Omental fat pad (tissue), 4 donors: Measurements from ENCODE around the gene TCP11. TPM values are rescaled to one million over a fixed set of nuclear protein-coding genes. Genes with fewer than 3 reads are reported as not detected.

Experiments
- ATAC-seq: fragments of 150-250 bp; one replicate; pipeline ENCODE4 v1.9.1; 2016; ENCODE audit warnings: mild to moderate bottlenecking, moderate library complexity; ENCODE audit not compliant: low FRiP score
- DNase-seq: peaks from one replicate; pipeline ENCODE4 v3.0.0-alpha.2; 2019; ENCODE audit warnings: low spot score
- total RNA-seq, 4 donors: library from RNA; depleted of rRNA; stranded (reverse); fragments of >200 nt; gene quantifications; one replicate each; pipeline ENCODE4 v1.1.0, GENCODE V29; 2016
- TF ChIP-seq, protein P1 (sequence below), 3 donors: fragments of 450-650 bp; IDR thresholded peaks; one replicate each; pipeline ENCODE4 v1.5.1; 2016 to 2017; ENCODE audit warnings: antibody characterized with exemption in 3 of 3, mild to moderate bottlenecking in 3 of 3, moderate library complexity in 2 of 3

TCP11 gene
- total RNA-seq, 4 donors from 2014 or later = not detected

DNA sequence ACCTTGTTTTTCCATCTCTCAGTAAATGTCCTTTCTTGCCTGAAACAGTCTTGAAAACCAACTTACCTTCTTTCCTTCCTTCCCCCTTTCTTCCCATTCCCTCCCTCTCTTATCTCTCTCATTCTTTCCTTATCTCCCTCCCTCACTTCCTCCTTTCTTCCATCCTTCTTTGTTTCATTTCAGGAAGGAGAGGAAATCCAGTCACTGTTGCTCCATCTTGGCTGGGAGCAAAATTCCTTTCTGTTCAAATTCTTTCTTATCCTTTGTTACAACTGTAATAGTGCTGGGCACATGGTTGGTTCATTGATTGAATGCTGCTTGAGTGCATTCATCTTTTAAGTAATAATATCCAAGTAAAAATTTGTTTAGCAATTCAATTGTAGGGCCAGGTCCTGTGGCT is 17.4 kb upstream of the TCP11 start:
- DNase-seq = no peak

DNA sequence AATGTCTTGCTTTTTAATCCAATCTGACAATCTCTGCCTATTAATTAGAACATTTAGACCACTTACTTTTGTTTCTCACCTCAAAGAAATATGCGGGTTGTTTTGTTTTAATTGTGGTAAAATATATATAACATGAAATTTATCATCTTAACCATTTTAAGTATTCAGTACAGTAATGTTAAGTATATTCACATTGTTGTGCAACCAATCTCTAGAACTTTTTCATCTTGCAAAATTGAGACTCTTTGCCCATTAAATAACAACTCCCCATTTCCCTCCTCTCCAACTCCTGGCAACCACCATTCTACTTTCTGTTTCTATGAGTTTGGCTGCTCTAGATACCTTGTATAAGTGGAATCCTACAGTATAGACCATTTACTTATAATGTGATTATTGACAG is 13.8 kb upstream of the TCP11 start:
- ATAC-seq (no peak), DNase-seq (no peak)
- TF ChIP-seq, protein P1, sequence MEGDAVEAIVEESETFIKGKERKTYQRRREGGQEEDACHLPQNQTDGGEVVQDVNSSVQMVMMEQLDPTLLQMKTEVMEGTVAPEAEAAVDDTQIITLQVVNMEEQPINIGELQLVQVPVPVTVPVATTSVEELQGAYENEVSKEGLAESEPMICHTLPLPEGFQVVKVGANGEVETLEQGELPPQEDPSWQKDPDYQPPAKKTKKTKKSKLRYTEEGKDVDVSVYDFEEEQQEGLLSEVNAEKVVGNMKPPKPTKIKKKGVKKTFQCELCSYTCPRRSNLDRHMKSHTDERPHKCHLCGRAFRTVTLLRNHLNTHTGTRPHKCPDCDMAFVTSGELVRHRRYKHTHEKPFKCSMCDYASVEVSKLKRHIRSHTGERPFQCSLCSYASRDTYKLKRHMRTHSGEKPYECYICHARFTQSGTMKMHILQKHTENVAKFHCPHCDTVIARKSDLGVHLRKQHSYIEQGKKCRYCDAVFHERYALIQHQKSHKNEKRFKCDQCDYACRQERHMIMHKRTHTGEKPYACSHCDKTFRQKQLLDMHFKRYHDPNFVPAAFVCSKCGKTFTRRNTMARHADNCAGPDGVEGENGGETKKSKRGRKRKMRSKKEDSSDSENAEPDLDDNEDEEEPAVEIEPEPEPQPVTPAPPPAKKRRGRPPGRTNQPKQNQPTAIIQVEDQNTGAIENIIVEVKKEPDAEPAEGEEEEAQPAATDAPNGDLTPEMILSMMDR (IDR thresholded peaks at IDR 0.05) = no peak

More for the DNA sequence above, 17.4 kb upstream of the TCP11 start:
- TF ChIP-seq, protein P1 (IDR thresholded peaks at IDR 0.05) = no peak
- ATAC-seq = no peak

DNA sequence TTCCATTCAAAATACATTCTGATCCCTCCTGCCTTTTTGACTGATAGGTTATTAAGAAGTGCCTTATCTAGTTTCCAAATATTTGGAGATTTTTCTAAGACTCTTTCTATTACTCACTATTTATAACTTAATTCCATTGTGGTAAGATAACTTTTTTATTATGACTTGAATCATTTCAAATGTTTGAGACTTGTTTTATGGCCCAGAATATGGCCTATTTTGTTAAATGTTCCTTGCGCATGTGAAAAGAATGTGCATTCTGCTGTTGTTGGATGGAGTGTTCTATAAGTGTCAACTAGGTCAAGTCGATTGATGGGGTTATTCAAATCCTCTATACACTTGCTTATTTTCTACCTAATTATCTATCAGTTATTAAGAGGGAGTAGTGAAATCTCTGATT is 13.1 kb upstream of the TCP11 start:
- ATAC-seq (no peak), DNase-seq (no peak)
- TF ChIP-seq, protein P1 (IDR thresholded peaks at IDR 0.05) = no peak

DNA sequence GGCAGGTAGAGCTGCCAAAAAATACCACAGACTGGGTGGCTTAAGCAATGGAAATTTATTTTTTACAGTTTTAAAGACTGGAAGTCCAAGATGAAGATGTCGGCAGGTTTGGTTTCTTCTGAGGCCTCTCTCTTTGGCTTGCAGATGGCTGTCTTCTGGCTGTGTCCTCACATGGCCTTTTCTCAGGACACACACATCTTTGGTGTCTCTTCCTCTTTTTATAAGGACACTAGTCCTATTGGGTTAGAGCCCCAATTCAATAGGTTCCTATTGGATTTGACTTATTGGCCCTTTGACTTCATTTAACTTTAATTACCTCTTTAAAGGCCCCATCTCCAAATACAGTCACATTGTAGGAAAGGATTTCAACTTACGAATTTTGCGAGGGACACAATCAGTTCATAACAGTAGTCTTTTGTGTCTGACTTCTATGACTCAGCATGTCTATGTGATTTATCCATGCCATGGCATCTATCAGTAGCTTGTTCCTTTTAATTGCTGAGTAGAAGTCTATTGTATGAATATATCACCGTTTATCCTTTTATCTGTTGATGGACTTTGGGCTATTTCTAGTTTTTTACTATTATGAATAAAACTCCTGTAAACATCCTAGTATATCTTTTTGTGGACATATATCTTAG is 11.0 kb upstream of the TCP11 start:
- no peak for ATAC-seq
- TF ChIP-seq, protein P1 (IDR thresholded peaks at IDR 0.05) = no peak
- no peak for DNase-seq

DNA sequence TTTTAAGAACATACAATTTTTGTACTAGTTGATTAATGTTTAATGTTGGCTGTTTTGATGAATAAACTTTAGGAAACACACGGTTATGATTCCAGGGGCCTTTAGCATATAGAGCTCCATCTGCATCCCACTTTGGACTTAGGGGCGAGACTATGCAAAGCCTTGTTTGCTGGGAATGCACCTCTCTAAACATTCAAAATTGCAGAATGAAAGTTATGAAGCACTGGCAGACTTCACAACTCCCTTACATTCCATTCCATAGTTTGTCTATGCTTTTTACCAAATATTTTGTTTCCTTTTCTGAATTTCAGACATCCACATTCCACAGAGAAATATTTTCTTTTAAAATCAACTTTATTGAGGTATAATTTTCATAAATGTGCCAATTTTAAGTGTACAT is 10.3 kb upstream of the TCP11 start:
- TF ChIP-seq, protein P1 (IDR thresholded peaks at IDR 0.05) = no peak
- no peak for DNase-seq
- no peak for ATAC-seq

DNA sequence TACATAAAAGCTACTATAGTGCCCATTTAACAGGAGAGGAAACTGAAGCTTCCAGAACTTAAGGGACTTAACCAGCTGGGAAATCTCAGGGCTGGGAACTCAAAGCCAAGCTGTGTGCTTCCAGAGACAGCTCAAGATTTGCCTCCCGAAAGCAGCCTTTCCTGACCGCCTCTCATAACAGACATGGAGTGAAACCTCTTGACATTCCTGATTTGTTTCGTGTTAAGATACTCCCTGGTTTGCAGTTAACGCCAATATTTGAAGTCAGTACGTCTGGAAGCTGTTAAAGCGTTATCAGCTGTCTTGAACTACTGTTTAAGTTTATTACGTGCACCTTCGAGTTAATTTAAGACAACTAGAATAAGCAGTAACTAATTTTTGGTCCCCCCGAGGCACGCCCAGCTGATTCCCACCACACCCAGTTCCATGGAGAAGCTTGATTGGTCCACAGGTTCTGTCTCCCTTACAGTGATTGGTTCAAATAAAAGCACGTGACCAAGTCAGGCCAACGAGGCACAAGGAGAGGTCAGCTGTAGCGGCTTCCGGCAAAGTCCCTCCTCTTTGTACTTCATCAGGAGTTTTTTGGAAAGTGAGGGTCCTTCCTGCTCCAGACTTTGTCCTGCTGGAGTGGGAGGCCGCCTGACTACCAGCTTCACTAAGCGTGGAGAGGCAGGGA is 8.9 kb upstream of the TCP11 start:
- DNase-seq (no peak), ATAC-seq (no peak)
- TF ChIP-seq, protein P1 (IDR thresholded peaks at IDR 0.05) = no peak
